HEK293 (cell line): Measurements from ENCODE around the gene ELL.

Experiments used
- MYNN ChIP-seq: fragments of 450-650 bp; formaldehyde crosslinking; IDR thresholded peaks from 2 replicates; pipeline ENCODE4 v1.5.1; 2016; ENCODE audit warnings: missing biosample characterization, missing genetic modification characterization, borderline replicate concordance
- MZF1 ChIP-seq: fragments of 450-650 bp; formaldehyde crosslinking; IDR thresholded peaks from 2 replicates; pipeline ENCODE4 v1.5.1; 2017; ENCODE audit warnings: missing biosample characterization, missing genetic modification characterization, borderline replicate concordance
- OSR2 ChIP-seq: fragments of 450-650 bp; formaldehyde crosslinking; IDR thresholded peaks from 2 replicates; pipeline ENCODE4 v1.5.1; 2016; ENCODE audit warnings: missing biosample characterization, missing genetic modification characterization
- RBAK ChIP-seq: fragments of 450-650 bp; formaldehyde crosslinking; IDR thresholded peaks from 2 replicates; pipeline ENCODE4 v1.5.1; 2016; ENCODE audit warnings: missing biosample characterization, missing genetic modification characterization
- ZFP3 ChIP-seq: fragments of 450-650 bp; formaldehyde crosslinking; IDR thresholded peaks from 2 replicates; pipeline ENCODE4 v1.5.1; 2016; ENCODE audit warnings: low read depth, missing biosample characterization, missing genetic modification characterization
- ZNF16 ChIP-seq: fragments of 450-650 bp; formaldehyde crosslinking; IDR thresholded peaks from 2 replicates; pipeline ENCODE4 v1.5.1; 2016; ENCODE audit warnings: low read depth, missing biosample characterization, missing genetic modification characterization
- ZNF202 ChIP-seq: fragments of 450-650 bp; formaldehyde crosslinking; IDR thresholded peaks from 2 replicates; pipeline ENCODE4 v1.5.1; 2016; ENCODE audit warnings: missing biosample characterization, missing genetic modification characterization, borderline replicate concordance
- ZNF335 ChIP-seq: fragments of 450-650 bp; formaldehyde crosslinking; conservative IDR thresholded peaks from 2 replicates; pipeline ENCODE4 v1.5.1; 2016; ENCODE audit warnings: missing biosample characterization, missing genetic modification characterization
- ZNF350 ChIP-seq: fragments of 450-650 bp; formaldehyde crosslinking; IDR thresholded peaks from 2 replicates; pipeline ENCODE4 v1.5.0; 2017; ENCODE audit warnings: missing biosample characterization, mild to moderate bottlenecking, missing genetic modification characterization
- ZNF354C ChIP-seq: fragments of 450-650 bp; formaldehyde crosslinking; IDR thresholded peaks from 2 replicates; pipeline ENCODE4 v1.5.1; 2016; ENCODE audit warnings: missing biosample characterization, missing genetic modification characterization, low read depth, borderline replicate concordance
- ZNF510 ChIP-seq: fragments of 450-650 bp; formaldehyde crosslinking; IDR thresholded peaks from 2 replicates; pipeline ENCODE4 v1.5.1; 2018; ENCODE audit warnings: mild to moderate bottlenecking, missing genetic modification characterization, missing biosample characterization; ENCODE audit not compliant: insufficient replicate concordance
- ZNF571 ChIP-seq: fragments of 450-650 bp; formaldehyde crosslinking; IDR thresholded peaks from 2 replicates; pipeline ENCODE4 v1.5.0; 2017; ENCODE audit warnings: missing biosample characterization, missing genetic modification characterization
- ZNF658 ChIP-seq: fragments of 450-650 bp; formaldehyde crosslinking; IDR thresholded peaks from 2 replicates; pipeline ENCODE4; 2016; ENCODE audit warnings: missing biosample characterization, missing genetic modification characterization
- TF ChIP-seq, protein P1 (sequence below): fragments of 450-650 bp; formaldehyde crosslinking; IDR thresholded peaks from 2 replicates; pipeline ENCODE4 v1.5.1; 2016; ENCODE audit warnings: missing biosample characterization, missing genetic modification characterization, borderline replicate concordance
- TF ChIP-seq, protein P2 (sequence below): fragments of 450-650 bp; formaldehyde crosslinking; IDR thresholded peaks from 2 replicates; pipeline ENCODE4 v1.5.1; 2017; ENCODE audit warnings: missing biosample characterization, missing genetic modification characterization
- TF ChIP-seq, protein P3 (sequence below): fragments of 450-650 bp; formaldehyde crosslinking; IDR thresholded peaks from 2 replicates; pipeline ENCODE4 v1.5.1; 2017; ENCODE audit warnings: missing biosample characterization, missing genetic modification characterization
- TF ChIP-seq, protein P4 (sequence below): fragments of 450-650 bp; formaldehyde crosslinking; IDR thresholded peaks from 2 replicates; pipeline ENCODE4 v1.5.1; 2017; ENCODE audit warnings: missing biosample characterization, missing genetic modification characterization
- TF ChIP-seq, protein P5 (sequence below): fragments of 450-650 bp; formaldehyde crosslinking; IDR thresholded peaks from 2 replicates; pipeline ENCODE4 v1.5.1; 2016; ENCODE audit warnings: missing biosample characterization, missing genetic modification characterization
- TF ChIP-seq, protein P6 (sequence below): fragments of 450-650 bp; formaldehyde crosslinking; IDR thresholded peaks from 2 replicates; pipeline ENCODE4 v1.5.1; 2016; ENCODE audit warnings: missing biosample characterization, missing genetic modification characterization, borderline replicate concordance
- TF ChIP-seq, protein P7 (sequence below): fragments of 450-650 bp; formaldehyde crosslinking; IDR thresholded peaks from 2 replicates; pipeline ENCODE4 v1.5.1; 2017; ENCODE audit warnings: missing biosample characterization, missing genetic modification characterization
- TF ChIP-seq, protein P8 (sequence below): fragments of 450-650 bp; formaldehyde crosslinking; IDR thresholded peaks from 2 replicates; pipeline ENCODE4 v1.5.1; 2016; ENCODE audit warnings: missing biosample characterization, missing genetic modification characterization

ELL gene

DNA sequence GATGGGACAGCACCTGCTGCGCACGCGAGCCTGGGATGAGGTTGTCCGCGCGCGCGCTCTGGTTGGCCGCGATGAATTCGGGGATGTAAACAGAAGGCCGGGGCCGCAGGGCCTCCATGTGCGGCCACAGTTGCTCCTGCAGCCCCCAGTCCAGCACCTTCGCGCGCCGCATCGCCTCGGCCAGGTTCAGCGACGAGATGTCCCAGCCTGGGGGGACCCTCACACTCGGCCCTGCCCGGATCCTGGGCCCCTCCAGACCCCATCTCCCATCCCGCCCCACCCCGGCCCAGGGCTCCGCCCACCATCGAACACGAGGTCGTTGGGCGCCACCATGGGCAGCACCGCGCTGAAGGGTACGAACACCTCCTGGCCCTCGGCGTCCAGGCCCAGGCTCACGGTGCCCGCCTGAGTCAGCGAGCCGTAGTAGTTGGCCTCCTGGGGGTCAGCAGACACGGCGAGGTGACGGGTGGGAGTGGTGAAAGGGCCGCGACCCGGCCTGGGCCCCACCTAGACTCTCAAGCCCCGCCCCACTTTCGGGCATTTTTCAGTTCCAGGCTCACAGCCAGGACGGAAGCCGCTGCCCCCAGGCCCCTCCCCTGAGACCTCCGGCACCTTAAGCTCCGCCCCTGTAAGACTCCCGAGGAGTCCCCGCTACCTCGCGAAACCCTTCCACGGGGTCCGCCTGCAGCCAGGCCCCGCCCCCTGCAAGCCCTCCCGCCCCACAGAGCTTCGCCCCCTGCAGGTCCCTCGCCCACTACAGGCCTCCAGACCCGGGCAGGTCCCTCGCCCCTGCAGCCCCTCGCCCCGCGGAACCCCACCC is 85.0 kb downstream of the ELL start (continued):
- TF ChIP-seq, protein P1, sequence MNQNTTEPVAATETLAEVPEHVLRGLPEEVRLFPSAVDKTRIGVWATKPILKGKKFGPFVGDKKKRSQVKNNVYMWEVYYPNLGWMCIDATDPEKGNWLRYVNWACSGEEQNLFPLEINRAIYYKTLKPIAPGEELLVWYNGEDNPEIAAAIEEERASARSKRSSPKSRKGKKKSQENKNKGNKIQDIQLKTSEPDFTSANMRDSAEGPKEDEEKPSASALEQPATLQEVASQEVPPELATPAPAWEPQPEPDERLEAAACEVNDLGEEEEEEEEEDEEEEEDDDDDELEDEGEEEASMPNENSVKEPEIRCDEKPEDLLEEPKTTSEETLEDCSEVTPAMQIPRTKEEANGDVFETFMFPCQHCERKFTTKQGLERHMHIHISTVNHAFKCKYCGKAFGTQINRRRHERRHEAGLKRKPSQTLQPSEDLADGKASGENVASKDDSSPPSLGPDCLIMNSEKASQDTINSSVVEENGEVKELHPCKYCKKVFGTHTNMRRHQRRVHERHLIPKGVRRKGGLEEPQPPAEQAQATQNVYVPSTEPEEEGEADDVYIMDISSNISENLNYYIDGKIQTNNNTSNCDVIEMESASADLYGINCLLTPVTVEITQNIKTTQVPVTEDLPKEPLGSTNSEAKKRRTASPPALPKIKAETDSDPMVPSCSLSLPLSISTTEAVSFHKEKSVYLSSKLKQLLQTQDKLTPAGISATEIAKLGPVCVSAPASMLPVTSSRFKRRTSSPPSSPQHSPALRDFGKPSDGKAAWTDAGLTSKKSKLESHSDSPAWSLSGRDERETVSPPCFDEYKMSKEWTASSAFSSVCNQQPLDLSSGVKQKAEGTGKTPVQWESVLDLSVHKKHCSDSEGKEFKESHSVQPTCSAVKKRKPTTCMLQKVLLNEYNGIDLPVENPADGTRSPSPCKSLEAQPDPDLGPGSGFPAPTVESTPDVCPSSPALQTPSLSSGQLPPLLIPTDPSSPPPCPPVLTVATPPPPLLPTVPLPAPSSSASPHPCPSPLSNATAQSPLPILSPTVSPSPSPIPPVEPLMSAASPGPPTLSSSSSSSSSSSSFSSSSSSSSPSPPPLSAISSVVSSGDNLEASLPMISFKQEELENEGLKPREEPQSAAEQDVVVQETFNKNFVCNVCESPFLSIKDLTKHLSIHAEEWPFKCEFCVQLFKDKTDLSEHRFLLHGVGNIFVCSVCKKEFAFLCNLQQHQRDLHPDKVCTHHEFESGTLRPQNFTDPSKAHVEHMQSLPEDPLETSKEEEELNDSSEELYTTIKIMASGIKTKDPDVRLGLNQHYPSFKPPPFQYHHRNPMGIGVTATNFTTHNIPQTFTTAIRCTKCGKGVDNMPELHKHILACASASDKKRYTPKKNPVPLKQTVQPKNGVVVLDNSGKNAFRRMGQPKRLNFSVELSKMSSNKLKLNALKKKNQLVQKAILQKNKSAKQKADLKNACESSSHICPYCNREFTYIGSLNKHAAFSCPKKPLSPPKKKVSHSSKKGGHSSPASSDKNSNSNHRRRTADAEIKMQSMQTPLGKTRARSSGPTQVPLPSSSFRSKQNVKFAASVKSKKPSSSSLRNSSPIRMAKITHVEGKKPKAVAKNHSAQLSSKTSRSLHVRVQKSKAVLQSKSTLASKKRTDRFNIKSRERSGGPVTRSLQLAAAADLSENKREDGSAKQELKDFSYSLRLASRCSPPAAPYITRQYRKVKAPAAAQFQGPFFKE (tag by site-specific recombination) = no peak
- TF ChIP-seq ZNF571 (tag by site-specific recombination) (no peak), ZNF350 (tag by site-specific recombination) (no peak), OSR2 (tag by site-specific recombination) (peak; percentile 76), MZF1 (tag by site-specific recombination) (no peak), RBAK (no peak), ZNF335 (tag by site-specific recombination) (peak; percentile 18; the same call in 1 of the 2 replicates), ZFP3 (tag by site-specific recombination) (no peak), ZNF16 (tag by site-specific recombination) (no peak), ZNF354C (no peak), ZNF202 (tag by site-specific recombination) (no peak), ZNF510 (no peak), ZNF658 (tag by site-specific recombination) (no peak), MYNN (tag by site-specific recombination) (no peak)
- TF ChIP-seq, protein P2, sequence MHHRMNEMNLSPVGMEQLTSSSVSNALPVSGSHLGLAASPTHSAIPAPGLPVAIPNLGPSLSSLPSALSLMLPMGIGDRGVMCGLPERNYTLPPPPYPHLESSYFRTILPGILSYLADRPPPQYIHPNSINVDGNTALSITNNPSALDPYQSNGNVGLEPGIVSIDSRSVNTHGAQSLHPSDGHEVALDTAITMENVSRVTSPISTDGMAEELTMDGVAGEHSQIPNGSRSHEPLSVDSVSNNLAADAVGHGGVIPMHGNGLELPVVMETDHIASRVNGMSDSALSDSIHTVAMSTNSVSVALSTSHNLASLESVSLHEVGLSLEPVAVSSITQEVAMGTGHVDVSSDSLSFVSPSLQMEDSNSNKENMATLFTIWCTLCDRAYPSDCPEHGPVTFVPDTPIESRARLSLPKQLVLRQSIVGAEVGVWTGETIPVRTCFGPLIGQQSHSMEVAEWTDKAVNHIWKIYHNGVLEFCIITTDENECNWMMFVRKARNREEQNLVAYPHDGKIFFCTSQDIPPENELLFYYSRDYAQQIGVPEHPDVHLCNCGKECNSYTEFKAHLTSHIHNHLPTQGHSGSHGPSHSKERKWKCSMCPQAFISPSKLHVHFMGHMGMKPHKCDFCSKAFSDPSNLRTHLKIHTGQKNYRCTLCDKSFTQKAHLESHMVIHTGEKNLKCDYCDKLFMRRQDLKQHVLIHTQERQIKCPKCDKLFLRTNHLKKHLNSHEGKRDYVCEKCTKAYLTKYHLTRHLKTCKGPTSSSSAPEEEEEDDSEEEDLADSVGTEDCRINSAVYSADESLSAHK (tag by site-specific recombination) = no peak
- TF ChIP-seq, protein P3, sequence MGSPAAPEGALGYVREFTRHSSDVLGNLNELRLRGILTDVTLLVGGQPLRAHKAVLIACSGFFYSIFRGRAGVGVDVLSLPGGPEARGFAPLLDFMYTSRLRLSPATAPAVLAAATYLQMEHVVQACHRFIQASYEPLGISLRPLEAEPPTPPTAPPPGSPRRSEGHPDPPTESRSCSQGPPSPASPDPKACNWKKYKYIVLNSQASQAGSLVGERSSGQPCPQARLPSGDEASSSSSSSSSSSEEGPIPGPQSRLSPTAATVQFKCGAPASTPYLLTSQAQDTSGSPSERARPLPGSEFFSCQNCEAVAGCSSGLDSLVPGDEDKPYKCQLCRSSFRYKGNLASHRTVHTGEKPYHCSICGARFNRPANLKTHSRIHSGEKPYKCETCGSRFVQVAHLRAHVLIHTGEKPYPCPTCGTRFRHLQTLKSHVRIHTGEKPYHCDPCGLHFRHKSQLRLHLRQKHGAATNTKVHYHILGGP (tag by site-specific recombination) = no peak
- TF ChIP-seq, protein P4, sequence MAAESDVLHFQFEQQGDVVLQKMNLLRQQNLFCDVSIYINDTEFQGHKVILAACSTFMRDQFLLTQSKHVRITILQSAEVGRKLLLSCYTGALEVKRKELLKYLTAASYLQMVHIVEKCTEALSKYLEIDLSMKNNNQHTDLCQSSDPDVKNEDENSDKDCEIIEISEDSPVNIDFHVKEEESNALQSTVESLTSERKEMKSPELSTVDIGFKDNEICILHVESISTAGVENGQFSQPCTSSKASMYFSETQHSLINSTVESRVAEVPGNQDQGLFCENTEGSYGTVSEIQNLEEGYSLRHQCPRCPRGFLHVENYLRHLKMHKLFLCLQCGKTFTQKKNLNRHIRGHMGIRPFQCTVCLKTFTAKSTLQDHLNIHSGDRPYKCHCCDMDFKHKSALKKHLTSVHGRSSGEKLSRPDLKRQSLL = no peak
- TF ChIP-seq, protein P5, sequence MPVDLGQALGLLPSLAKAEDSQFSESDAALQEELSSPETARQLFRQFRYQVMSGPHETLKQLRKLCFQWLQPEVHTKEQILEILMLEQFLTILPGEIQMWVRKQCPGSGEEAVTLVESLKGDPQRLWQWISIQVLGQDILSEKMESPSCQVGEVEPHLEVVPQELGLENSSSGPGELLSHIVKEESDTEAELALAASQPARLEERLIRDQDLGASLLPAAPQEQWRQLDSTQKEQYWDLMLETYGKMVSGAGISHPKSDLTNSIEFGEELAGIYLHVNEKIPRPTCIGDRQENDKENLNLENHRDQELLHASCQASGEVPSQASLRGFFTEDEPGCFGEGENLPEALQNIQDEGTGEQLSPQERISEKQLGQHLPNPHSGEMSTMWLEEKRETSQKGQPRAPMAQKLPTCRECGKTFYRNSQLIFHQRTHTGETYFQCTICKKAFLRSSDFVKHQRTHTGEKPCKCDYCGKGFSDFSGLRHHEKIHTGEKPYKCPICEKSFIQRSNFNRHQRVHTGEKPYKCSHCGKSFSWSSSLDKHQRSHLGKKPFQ = no peak
- TF ChIP-seq, protein P6, sequence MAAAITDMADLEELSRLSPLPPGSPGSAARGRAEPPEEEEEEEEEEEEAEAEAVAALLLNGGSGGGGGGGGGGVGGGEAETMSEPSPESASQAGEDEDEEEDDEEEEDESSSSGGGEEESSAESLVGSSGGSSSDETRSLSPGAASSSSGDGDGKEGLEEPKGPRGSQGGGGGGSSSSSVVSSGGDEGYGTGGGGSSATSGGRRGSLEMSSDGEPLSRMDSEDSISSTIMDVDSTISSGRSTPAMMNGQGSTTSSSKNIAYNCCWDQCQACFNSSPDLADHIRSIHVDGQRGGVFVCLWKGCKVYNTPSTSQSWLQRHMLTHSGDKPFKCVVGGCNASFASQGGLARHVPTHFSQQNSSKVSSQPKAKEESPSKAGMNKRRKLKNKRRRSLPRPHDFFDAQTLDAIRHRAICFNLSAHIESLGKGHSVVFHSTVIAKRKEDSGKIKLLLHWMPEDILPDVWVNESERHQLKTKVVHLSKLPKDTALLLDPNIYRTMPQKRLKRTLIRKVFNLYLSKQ (tag by site-specific recombination) = no peak
- TF ChIP-seq, protein P7, sequence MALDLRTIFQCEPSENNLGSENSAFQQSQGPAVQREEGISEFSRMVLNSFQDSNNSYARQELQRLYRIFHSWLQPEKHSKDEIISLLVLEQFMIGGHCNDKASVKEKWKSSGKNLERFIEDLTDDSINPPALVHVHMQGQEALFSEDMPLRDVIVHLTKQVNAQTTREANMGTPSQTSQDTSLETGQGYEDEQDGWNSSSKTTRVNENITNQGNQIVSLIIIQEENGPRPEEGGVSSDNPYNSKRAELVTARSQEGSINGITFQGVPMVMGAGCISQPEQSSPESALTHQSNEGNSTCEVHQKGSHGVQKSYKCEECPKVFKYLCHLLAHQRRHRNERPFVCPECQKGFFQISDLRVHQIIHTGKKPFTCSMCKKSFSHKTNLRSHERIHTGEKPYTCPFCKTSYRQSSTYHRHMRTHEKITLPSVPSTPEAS (tag by site-specific recombination) = no peak
- TF ChIP-seq, protein P8, sequence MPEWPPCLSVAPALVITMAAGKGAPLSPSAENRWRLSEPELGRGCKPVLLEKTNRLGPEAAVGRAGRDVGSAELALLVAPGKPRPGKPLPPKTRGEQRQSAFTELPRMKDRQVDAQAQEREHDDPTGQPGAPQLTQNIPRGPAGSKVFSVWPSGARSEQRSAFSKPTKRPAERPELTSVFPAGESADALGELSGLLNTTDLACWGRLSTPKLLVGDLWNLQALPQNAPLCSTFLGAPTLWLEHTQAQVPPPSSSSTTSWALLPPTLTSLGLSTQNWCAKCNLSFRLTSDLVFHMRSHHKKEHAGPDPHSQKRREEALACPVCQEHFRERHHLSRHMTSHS = no peak
